HPDE6-E6E7 (cell line): Measurements from ENCODE around the gene BEST1.

Experiments
- DNase-seq: peaks from one replicate; pipeline ENCODE4 v3.0.0; 2011; ENCODE audit warnings: missing footprints; ENCODE audit errors: extremely low spot score

The BEST1 gene

GRCh38 chr11:61916737-61917333 lies 33.3 kb upstream of the BEST1 start:
- no peak for DNase-seq

- DNase-seq = no peak
Observed at GRCh38 chr11:61917334-61918109, 32.6 kb upstream of the BEST1 start, which contains the start of gene RAB3IL1. TSS of gene RAB3IL1 (minus strand) at chr11:61917566. CDS start at chr11:61917367, 199 bp downstream.

GRCh38 chr11:61918251-61918937 lies 31.8 kb upstream of the BEST1 start:
- no peak for DNase-seq

GRCh38 chr11:61918938-61919704 lies 31.0 kb upstream of the BEST1 start:
- no peak for DNase-seq

GRCh38 chr11:61919705-61920631 lies 30.2 kb upstream of the BEST1 start:
- no peak for DNase-seq

- DNase-seq = no peak
Observed at GRCh38 chr11:61921446-61921845, 28.7 kb upstream of the BEST1 start.

DNA sequence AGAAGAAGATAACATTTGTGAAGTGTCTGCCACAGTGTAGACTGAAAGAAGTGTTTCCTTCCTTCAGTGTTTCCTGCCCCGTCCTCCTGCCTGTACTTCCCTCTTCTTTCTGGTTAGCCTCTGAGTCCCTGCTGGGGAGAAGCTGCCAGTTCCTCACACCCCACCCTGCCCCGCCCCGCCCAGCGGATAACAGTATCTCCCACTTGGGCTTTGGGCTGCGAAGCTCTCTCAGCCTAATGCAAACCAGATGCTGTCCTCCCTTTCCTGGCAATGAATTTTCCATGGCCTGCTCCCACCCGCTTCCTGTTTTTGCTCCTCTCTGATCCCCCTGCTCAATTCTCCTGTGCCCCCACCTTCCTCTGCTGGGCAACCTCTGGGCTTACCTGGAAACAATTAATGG lies 27.6 kb upstream of the BEST1 start:
- DNase-seq = no peak

DNA sequence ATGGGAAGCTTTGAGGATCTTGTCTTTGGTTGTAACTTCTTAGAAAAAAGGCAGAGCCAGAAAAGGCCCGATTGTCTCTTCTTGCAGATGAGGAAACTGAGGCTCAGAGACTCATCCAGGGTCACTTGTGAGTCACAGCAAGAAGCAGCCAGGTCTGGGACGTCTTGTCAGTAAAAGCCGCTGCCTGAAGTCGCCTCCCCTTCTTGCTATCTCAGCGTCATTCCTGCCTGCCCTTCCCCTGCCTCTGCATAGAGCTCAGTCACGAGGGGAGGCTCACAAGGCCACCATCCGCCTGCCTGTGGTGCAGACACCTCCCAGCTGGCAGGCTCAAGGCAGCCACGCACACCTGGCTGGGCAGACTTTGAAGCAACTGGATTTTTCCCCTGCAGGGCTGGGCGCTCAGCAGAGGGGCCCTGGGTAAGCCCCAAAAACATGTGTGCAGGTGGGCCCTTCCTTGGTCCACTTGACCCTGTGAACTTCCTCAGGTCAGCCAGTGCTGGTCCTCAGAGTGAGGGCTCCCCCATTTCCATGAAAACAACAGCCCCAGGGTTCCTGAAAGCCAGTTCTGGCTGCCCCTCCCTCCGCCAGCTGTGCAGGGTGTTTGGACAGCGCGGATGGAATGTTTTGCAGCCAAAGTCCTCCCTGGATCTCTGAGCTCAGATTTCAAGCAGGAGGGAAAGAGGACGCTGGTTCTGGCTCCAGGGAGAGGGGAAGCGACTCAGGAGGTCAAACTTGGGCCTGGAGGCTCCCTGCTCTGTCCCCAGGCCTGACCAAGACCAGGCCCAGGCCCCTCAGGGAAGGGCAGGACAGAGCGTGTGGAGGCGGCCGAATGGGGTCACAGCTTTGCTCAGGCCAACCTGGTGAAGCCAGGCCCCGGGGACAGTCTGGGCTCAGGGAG lies 26.7 kb upstream of the BEST1 start:
- DNase-seq = no peak

DNA sequence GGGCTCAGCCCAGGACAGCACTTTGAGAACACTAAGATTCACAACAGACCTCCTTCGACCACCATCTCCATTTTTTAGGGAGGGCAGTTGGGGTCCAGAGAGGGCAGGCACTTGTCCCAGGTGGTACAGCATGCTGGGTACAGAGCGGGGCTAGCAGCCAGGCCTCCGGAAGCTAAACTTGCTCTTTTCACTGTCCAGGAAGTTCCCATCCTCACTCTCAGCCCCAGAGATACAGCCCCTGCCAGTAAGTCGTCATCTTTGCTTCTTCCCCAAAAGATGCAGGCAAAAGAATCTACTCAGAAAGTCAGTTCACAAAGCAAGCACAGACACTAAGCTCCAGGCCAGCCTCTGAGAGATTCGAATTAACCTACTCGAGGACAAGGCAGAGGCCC lies 26.1 kb upstream of the BEST1 start:
- DNase-seq = no peak

DNA sequence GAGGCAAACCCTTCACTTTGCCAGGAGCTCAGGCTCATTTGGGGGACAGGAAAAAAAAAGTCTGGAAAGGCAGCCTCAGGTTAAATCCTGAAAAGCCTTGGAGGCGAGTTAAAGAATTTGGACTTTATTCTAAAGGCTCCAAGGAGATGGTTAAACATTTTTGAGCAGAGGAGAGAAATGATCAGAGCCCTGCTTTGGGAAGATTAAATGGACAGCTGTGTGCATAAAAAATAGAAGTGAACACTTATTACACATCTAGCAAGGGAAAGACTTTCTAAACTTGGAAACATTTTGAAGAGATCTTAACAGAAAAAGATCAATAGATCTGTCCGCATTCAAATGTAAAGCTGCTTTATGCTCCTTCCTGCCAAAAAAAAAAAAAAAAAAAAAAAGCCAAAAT lies 24.4 kb upstream of the BEST1 start:
- no peak for DNase-seq

DNA sequence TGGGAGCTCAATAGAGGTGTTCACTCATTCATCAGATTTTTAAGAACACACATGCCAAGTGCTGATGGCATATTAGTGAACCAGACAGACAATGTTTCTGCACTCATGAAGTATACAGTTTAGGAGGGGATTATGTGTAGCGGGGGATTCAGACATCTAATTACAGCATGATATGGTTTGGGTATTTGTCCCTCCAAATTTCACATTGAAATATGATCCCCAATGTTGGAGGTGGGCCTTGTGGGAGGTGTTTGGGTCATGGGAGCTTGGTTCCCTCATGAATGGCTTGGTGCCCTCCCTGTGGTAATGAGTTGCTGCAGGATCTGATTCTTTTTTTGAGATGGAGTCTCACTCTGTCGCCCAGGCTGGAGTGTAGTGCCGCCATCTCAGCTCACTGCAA lies 23.9 kb upstream of the BEST1 start:
- DNase-seq = no peak

DNA sequence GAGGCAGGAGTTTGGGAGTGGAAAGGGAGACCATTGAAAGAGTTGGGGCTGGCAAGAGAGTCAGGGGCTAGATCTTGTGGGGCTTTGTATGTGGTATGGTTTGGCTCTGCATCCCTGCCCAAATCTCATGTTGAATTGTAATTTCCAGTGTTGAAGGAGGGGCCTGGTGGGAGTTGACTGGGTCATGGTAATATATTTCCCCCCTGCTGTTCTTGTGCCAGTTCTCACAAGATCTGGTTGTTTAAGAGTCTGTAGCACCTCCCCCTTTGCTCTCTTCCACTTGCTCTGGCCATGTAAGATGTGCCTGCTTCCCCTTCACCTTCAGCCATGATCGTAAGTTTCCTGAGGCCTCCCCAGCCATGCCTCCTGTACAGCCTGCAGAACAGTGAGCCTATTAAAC lies 22.6 kb upstream of the BEST1 start:
- no peak for DNase-seq

DNA sequence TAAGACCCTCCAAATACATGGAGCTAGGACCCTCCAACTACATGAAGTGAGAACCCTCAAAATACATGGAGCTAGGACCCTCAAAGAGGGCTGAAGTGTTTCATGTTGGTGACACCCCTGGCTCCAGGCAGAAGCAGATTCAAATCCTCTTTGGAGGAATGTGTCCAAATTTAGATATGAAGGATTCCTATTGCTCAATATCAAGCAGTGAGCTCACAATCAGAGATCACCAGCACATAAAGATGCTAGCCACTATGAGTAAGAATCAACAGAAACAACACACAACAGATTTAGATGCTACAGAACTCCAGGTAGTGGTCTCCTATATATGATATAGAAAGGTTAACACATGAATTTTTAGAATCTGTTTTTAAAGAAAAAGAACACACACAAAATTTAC lies 21.5 kb upstream of the BEST1 start:
- DNase-seq = no peak

DNA sequence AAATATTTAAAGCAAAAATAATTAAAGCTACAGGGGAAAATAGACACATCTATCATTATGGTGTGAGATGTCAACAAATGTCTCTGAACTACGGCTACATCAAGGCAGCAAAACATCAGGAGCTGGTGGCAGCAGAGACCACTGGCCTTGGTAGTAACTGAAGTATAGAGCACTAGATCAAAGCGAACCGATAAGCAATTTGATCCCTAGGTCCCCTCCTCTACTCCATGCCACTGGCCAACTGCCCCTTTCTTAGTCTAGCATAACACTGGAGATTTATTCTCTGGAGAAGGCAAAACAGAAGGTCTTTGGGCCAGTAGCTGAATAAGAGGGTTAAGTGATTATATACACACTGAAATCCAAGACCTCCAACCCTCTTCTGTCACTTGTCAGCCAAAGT lies 19.2 kb upstream of the BEST1 start:
- no peak for DNase-seq

DNA sequence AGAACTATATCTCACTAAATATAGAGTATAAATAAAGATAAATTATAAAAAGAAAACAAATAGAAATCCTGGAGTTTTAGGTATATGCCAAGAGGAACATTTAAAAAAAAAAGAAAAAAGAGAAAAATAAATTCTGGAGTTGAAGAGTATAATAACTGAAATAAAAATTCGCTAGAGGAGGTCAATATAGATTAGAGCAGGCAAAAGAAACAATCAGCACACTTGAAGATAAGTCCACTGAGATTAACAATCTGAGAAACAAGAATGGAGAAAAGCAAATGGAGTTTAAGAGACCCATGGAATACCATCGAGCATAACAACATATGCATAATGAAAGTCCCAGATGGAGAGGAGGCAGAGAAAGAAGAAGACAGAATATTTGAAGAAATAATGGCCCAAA lies 14.3 kb upstream of the BEST1 start:
- no peak for DNase-seq

DNA sequence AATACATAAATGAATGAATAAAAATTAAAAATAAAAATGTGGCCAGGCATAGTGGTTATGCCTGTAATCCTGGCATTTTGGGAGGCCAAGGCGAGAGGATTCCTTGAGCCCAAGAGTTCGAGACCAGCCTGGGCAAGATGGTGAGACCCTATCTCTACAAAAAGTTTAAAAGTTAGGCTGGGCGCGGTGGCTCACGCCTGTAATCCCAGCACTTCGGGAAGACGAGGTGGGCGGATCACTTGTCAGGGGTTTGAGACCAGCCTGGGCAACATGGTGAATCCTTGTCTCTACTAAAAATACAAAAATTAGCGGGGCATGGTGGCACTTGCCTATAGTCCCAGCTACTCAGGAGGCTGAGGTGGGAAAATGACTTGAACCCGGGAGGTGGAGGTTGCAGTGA lies 9.7 kb upstream of the BEST1 start:
- no peak for DNase-seq

DNA sequence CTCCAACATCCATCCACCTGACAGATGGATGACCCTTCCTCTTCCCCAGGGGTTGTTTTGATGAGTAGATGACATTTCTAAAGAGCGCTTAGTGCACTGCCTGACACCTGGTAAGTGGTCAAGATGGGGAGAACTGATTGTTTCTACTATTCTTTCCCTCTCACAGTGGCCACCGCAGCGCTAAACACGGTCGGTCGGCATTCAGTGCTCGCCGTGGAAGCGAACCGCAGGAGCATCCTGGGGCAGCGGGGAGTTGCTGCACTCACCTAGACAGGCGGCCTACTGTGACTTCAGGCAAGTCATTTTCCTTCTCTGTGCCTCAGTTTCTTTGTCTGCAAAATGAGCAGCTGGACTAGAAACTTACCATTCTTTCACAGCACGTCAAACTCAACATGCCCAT lies 5.0 kb upstream of the BEST1 start:
- no peak for DNase-seq

DNA sequence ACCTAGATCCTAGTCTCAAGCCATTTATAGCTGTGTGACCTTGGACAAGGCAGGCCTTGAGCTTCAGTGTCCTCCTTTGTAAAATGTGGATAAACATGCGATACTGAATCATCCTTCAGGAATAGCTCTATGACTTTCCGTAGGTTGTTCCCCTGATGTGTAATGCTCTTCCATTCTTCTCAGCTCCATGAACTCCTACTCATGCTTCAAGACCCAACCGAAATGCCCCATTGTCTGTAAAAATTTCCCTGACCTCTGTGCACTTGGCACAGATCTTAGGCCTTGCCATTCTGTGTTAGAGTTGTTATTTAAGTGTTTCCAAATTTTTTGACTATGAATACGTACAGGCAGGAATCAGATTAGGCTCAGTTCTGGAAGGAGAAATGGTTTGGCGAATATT lies 3.3 kb upstream of the BEST1 start:
- DNase-seq = no peak

GRCh38 chr11:61947486-61948210 lies 2.5 kb upstream of the BEST1 start:
- DNase-seq = peak; percentile 76
